AG04449 (cell line): ENCODE data around the gene MYO5A.

ENCODE experiments used
- CTCF ChIA-PET: fragments of 350-600 bp; formaldehyde crosslinking; extraction: SDS; loops from one replicate; lab custom pipeline; 2021; ENCODE audit warnings: antibody characterized with exemption; lab: Yijun Ruan, JAX
- POLR2A ChIA-PET: fragments of 400-600, 350-600 bp; formaldehyde crosslinking; extraction: SDS; loops from one replicate; lab custom pipeline; 2020; ENCODE audit warnings: antibody characterized with exemption, inconsistent platforms; lab: Yijun Ruan, JAX
- DNase-seq: peaks from one replicate; pipeline ENCODE4 v3.0.0-alpha.2; 2010; ENCODE audit warnings: low read depth, low spot score
- H3K4me3 ChIP-seq: 2 replicates; pipeline ENCODE4 v1.5.1; 2011; ENCODE audit warnings: low read depth, mild to moderate bottlenecking, control low read depth, low read length
- TF ChIP-seq, protein P1 (sequence below): IDR thresholded peaks from one replicate; pipeline ENCODE4 v1.5.1; 2011; ENCODE audit warnings: mild to moderate bottlenecking, moderate library complexity, low read length, control low read depth, inconsistent platforms; ENCODE audit not compliant: insufficient read depth; ENCODE audit errors: missing control alignments

Gene MYO5A

DNA sequence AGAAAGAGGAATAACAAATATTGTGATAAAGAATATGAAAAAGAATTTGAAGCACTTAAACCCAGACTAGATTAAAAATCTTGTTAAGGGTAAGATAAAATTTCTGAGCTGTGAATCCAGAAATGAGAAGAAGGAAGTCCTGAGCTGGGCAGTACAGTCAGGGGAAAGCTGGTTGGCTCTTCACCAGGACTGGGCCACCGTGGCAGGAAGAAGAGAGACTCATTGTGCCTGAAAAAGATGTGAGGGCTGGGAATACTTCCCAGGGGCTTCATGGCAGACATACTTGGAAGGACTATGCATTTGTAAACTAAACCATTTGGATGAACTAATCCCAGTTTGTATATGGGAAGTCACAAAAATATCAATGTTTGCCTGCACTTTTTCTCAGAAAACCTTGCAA, 204.6 kb downstream of the MYO5A start:
- TF ChIP-seq, protein P1, sequence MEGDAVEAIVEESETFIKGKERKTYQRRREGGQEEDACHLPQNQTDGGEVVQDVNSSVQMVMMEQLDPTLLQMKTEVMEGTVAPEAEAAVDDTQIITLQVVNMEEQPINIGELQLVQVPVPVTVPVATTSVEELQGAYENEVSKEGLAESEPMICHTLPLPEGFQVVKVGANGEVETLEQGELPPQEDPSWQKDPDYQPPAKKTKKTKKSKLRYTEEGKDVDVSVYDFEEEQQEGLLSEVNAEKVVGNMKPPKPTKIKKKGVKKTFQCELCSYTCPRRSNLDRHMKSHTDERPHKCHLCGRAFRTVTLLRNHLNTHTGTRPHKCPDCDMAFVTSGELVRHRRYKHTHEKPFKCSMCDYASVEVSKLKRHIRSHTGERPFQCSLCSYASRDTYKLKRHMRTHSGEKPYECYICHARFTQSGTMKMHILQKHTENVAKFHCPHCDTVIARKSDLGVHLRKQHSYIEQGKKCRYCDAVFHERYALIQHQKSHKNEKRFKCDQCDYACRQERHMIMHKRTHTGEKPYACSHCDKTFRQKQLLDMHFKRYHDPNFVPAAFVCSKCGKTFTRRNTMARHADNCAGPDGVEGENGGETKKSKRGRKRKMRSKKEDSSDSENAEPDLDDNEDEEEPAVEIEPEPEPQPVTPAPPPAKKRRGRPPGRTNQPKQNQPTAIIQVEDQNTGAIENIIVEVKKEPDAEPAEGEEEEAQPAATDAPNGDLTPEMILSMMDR = no peak
- POLR2A ChIA-PET = no interaction called here

DNA sequence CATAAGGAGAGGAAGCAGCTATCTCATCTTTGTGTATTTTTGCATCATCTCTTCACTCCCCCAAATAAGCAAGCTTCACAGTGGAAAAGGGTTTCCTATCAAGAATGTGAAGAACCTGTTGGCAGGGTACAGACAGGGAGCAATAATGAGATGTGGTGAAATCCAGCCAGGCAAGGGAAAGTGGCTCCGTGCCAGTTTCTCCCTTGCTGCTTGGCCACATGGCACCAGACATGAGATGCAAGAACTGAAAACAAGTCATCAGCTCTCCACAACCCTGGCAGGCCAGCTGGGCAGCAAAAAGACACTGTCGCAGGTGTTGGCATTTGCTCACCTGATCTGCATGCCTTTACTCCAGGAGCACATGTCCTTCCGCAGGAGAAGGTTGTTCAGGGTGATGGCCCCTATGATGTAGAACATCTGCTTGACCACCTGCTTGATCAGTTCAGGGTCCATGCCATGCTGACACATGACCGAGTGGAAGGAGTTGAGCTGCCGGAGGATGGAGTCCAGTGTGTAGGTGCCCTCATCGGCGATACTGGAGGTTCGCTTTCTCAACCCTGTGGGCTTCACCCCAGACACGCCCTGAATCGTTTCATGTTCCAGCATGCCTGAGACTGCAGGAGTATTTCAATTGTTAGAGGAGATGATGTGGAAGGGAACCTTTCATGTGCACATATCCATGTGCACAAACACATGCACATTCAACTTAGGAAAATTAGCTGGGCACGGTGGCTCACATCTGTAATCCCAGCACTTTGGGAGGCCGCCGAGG, 209.8 kb downstream of the MYO5A start:
- CTCF ChIA-PET = interaction anchor here (1.5 kb wide), 1 partner anchor 415 kb away, joined by 4 read pairs; no protein-coding TSS in a partner anchor
- TF ChIP-seq, protein P1 = no peak
- H3K4me3 ChIP-seq = no peak overlapping the region
- POLR2A ChIA-PET = no interaction called here
- DNase-seq = no peak

More for the DNA sequence above, 204.6 kb downstream of the MYO5A start:
- DNase-seq = no peak
- H3K4me3 ChIP-seq = no peak overlapping the region
- CTCF ChIA-PET = interaction anchor here (1.0 kb wide), 1 partner anchor 412 kb away, joined by 5 read pairs; no protein-coding TSS in a partner anchor

DNA sequence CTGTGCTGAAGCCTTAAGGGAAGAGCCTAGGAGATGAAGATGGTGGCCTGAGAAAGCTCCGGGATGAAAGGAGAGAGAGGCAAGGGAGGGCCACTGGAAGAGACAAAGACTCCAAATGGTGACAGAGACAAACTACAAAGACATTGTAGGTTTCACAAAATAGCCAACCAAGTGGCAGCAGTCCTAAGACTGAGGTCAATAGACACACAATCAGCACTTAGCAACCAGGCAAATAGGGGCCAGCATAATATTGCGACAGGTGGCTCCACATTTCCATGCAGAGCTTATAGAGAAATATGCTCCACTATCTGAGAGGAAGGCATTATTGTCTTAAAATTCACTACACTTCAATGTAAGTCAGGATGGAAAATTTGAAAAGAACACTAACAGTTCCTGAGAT, 211.0 kb downstream of the MYO5A start:
- CTCF ChIA-PET = interaction anchor here (1.0 to 1.5 kb wide), 2 partner anchors 319 to 416 kb away, joined by 3 to 4 read pairs; no protein-coding TSS in a partner anchor
- TF ChIP-seq, protein P1 = no peak

DNA sequence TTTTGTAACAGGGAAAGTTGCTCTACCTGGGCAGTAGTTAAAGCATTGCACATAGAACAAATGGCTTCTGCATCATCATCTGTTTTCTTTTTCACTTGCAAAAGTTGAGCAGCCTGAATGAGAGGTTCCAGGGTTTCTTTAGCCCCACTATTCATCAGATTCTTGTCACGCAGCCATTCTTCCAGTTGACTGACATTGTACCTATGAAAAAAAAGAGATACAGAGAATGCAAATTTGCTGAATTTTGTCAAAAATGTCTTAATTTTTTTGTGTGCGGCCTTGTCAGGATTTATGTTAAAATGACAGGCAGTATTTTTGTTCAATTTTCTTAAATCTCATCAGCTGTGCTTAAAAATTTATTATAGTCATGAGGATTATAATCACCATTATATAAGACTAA, 211.7 kb downstream of the MYO5A start:
- no peak overlapping the region for H3K4me3 ChIP-seq
- ChIA-PET CTCF (no interaction called here), POLR2A (no interaction called here)
- TF ChIP-seq, protein P1 = no peak
- no peak for DNase-seq

More for the DNA sequence above, 211.0 kb downstream of the MYO5A start:
- H3K4me3 ChIP-seq = no peak overlapping the region
- DNase-seq = no peak
- POLR2A ChIA-PET = no interaction called here

DNA sequence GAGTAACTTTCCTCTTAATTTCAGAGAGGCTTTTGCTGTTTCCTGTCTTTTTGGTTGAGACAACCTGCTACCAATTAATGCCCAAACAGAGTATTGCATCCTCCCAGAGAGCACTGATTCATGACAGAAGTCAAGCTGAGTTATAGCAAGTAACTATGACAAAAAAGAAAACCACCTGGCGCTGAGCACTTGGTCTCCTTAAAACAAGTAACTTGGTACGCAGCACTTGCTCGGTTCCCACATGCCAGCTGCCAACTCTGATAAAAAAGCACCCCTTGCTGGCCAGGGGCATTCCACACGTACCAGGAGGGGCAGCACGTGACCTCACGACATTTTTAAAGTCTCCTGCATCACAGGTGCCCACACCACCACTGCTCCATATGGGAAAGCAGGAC, 219.5 kb downstream of the MYO5A start:
- ChIA-PET POLR2A (no interaction called here), CTCF (no interaction called here)
- DNase-seq = no peak
- TF ChIP-seq, protein P1 = no peak
- no peak overlapping the region for H3K4me3 ChIP-seq

DNA sequence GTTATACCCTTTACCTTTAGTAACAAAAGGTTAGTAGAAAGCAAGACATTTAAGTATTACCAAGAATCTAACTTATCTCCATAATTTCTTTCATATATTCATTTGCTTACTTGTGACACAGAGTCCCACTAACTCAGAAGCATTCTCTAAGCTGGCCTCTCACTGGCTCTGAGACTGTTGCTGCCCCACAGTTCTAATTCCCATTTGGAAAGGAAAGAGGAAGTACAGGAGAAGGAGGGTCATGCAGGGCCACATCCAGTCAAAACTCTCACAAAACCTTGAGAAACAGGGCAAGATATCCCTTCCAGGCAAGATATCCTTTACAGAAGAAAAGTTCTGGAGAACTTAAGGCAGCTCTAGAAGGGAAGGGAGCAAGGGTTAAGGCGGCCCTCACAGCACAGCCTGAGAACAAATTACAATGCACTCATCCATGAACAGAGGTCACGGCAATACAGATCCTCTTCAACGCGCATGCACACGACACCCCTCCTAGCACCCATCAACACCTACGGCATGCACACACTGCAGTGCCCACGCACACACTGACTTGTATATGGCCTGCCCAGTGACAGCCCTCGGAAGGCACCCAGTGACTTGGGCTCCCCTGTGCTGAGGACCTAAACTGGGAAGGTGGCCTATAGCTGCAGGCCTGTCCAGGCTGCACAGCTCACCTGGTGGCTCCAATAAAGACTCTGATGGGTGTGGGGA, 220.1 kb downstream of the MYO5A start:
- ChIA-PET CTCF (interaction anchor here (0.7 kb wide), 1 partner anchor 52 kb away, joined by 4 read pairs; no protein-coding TSS in a partner anchor), POLR2A (no interaction called here)
- H3K4me3 ChIP-seq = no peak overlapping the region
- DNase-seq = no peak
- TF ChIP-seq, protein P1 = no peak
